HG03108 (cell line): Measurements from ENCODE around the gene TJP1.

Source experiments
- ATAC-seq: cut with Tn5 transposase; IDR thresholded peaks from one replicate; pipeline ENCODE4 v1.9.1; 2021; ENCODE audit warnings: moderate library complexity; ENCODE audit not compliant: unreplicated experiment

The TJP1 gene

DNA sequence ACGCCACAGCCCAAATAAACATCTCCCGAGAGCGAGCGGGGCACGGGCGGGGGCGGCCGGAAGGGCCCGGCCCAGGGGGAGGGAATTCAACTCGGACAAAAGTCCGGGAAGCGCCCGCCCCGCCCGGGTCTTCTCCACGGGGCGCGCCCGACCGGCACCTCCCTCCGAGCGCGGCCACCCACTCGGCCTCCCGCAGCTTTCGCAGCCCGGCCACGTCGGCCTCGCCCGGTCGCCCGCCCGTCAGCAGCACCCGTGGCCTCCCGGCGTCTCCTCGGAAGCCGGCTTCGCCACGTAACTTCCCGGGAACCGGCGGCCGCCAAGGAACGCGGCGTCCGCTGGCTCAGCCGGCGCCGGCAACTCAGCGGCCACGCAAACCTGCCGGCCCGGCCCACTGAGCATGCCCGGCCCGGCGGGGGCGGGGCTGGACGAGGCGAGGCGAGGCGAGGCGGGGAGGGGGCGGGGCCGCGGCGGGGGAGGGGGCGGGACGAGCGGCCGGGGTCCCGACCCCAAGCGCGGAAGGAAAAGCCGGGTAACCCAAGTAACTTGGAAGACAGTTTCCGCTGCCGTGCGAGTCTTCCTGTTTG lies at the start of gene TJP1:
Gene TJP1 (minus strand): TSS at position 369 of the 584 bp plus-strand sequence. CDS start 440 bp downstream, outside the sequence.
- ATAC-seq, result no peak

DNA sequence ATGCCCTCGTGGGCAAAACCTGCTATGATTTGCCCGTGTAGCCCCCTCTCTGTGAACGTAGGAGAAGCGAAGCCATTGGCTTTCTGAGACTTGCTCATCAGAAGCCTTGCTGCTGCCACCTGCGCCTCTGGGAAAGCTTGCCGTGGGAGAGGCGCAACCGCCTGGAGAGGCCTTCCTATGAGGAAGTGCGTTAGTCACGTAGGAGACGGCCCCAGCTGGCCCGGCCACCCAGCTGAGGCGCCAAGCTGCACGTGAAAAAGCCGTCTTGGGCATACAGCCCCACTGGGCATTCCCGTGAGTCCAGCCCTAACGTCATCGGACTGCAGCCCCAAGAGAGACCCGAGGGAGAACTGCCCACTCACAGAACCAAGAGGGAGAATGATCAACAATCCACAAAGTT lies 49.1 kb upstream of the TJP1 start:
- no peak for ATAC-seq

DNA sequence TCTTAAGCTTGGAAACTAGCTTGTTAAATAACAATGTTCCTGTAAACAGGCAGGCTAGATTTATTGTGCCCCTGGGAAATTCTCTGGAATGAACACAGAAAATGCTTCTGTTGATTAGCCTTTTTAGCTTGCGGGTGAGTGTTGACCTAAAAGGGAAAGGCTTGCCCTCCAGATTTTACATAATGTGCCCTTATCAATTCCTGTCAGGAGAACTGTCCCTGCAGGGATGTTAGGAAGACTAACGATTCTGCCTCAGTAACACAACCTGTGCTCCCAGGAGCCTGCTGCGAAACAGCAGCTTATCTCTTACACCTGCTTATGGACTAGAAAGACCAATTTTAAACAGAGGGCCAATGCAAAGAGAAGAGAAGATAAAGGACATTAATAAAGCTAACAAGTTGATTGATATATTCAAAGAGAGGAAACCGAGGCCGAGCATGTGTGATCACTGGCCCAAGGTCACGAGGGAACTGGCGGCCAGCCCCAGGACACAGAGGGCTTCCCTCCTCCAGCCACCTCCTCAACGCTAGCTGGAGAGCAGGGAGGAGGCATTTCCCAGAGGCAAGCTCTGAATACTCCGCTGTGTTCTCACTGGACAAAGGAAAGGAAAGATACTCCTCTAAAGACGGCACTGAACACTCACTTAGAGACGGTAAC lies 48.4 kb upstream of the TJP1 start:
- no peak for ATAC-seq

DNA sequence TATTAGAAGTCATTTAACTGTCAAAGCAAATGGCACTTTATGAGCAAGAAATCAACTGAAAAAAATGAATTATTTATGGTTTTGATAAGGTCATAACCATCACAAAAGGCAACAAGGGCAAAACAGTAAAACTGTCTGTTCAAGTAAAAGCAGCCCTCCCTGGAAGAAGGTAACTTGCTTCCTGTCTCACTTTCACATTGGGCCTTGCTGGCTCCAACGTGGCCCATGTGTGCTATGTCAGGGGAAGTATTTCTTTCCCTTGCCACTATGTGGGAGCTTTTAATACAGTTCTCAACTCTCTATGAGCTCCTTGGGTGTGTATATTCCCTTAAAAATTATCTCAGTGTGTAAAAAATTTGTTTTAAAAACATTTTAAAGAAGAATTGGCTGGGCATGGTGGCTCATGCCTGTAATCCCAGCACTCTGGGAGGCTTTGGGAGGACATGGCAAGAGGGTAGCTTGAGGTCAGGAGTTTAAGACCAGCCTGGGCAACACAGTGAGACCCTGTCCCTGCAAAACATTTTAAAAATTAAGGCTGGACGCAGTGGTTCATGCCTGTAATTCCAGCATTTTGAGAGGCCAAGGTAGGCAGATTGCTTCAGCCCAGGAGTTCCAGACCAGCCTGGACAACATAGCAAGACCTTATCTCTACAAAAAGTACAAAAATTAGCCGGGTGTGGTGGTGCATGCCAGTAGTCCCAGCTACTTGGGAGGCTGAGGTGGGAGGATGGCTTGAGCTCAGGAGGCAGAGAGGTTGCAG lies 45.2 kb upstream of the TJP1 start:
- ATAC-seq, result no peak

DNA sequence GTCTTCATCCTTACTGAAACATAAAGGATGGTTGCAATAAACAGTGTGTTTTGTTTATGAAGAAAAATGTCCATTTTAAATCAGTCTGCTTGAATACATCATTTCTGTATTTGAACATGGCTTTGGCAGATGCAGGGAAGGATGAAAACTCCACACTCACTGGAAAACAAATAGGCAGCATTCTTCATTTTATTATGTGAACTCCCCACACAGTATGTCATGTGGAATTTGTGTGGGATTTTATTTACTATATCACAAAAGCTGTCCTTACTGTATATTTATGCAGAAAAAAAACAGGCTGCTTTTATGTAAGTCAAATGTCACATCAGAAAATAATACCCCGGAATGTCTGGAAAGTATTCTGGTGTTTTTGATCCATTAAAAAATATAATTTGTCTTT lies 44.1 kb upstream of the TJP1 start:
- ATAC-seq, result no peak

DNA sequence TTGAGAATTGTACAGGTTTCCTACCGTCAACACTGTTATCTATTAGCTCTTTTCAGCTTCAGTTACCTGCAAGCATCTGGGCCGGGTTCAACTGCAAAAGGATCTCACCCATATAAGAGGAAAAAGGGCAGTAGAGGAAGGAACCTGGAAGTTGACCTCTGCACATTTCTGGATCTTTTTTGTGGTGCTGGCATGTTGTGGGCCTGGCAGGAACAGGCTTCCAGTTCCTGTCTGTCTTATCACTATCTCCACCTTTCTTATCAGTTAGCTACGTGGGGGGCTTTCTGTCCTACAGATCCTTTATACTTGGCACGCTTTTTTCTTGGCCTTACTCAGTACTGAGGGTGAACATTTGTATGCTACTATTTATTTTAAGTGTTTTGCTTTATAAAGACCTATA lies 42.2 kb upstream of the TJP1 start:
- ATAC-seq, result no peak

DNA sequence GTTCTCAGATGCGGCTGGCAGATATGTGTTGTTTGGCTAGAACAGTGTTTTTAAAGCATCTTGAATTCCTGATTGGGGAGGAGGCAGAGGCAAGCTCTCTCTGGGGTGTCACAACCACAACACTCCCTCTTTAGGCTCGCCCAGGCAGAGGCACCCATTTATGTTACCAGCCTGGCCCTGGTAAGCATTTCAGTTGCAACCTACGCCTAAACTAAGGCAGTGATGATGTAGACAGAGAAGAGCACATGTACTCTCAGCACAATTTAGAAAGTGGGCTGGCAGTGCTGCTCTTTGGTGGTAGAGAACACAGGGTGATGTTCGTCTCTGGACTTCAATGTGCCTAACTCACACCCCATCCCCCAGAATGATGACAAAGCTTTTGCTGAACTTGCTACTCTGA lies 41.2 kb upstream of the TJP1 start:
- no peak for ATAC-seq

DNA sequence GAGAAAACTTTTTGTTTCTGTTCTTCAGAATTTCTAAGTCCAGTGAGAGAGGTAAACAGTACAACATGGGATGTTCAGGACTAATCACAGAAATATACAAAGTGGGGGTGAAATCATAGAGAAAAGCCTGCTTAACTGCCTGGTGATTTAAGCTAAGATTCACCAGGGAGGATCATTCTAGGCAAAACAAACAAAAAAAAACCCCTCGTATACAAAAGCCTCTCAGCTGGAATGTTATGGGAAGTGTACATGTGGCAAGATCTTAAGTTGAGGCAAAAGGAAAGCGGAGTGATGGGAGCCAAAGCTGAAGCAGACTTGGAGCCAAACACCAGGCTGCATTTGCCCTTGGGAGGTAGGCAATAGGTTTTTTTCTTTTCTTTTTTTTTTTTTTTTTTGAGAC lies 40.0 kb upstream of the TJP1 start:
- no peak for ATAC-seq

DNA sequence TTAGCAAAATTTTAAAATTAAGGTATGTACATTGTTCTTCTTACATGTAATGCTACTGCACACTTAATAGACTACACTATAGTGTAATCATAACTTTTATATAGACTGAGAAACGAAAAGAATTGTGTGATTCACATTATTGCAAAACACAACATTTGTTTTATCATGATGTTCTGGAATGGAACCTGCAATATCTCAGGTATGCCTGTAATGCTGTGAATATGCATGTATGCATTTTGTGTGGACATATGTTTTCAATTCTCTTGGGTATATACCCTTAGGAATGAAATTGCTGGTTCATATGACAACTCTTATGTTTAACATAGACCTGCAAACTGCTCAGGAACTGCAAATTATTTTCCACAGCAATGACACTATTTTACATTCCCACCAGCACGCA lies 38.6 kb upstream of the TJP1 start:
- no peak for ATAC-seq

DNA sequence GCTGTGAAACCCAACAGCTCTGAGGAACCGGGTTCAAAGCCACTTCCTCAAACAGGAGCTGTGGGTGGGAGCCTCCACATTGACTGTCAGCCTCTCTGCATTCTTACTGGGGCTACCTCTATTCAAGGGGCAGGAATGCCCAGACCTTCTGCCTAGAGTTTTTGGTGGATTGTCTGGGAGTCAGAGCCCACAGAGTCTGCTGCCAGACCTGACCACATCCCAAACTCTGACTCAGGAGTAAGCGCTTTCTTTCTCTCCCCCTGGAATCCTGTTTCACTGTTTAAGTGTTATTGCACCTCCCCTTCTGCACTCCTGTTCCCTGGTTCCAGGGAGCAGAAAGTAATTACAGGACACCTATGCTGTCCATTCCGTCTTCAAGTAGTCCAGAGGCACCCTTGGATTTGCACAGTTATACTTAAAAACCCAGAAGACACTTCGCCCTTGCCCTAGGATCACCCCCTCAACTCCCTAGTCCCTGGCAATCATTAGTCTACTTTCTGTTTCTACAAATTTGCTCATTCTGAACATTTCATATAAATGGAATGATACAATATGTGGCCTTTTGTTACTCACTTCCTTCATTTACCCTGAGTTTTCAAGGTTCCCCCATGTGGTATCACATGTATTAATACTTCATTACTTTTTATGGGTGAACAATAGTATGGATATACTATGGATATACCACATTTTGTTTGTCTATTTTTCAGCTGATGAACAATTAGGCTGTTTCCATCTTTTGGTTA lies 37.9 kb upstream of the TJP1 start:
- no peak for ATAC-seq

DNA sequence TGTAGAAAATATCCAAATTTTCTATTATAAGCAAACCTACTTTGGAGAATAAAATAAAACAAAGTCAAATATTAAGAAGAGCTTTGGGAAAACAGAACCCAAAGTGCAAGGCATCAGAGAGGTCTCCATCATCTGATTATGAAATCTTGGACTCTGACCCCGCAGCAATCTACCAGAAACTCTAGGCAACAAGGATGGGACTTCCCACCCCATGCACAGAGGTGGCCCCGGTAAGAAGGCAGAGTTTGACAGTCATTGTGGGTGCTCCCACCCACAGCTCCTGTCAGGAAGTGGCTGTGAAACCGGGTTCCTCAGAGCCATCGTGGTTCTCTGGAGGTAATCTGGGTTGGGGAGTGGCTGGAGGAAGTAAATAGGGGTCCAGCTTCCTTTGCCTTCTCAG lies 37.0 kb upstream of the TJP1 start:
- ATAC-seq, result no peak

DNA sequence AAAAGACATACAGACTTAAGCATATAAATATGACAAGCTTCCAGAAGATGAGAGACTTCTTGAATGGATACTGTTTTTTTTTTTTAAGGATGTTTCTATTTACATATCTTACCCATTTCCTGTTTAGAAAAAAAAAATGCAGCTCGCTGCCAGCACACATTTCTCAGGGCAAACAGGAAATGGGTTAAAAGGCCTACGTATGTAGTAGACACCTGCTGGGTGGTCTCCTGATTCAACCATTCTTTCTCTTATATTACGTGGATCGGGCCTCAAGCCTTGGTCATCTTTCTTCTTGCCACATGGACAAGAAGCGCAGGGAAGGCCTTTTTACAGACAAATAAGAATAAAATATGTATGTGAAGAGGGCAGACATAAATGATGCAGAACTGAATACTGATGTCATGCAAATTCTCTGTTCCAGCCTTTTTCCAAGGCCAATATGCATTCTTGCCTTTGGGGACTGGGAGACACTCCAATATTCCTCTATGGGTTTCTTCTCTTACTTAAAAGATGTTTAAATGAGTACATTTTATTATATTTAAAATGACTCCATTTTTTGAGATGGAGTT lies 35.0 kb upstream of the TJP1 start:
- no peak for ATAC-seq

DNA sequence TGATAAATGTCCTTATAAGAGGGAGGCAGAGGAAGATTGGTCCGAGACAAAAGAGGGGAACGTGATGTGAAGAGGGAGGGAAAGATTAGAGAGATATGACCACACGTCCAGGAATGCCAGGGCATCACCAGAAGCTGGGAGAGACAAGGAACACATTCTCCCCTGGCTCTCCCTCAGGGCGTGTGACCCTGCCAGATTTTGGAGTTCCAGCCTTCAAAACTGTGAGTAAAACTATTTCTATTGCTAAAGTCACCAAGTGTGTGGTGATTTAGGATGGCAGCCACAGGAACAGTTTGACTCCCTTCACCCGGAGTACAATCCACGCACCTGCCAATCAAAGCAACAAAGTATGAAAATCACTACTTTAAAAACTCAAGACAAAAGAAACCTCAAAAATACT lies 32.1 kb upstream of the TJP1 start:
- no peak for ATAC-seq

DNA sequence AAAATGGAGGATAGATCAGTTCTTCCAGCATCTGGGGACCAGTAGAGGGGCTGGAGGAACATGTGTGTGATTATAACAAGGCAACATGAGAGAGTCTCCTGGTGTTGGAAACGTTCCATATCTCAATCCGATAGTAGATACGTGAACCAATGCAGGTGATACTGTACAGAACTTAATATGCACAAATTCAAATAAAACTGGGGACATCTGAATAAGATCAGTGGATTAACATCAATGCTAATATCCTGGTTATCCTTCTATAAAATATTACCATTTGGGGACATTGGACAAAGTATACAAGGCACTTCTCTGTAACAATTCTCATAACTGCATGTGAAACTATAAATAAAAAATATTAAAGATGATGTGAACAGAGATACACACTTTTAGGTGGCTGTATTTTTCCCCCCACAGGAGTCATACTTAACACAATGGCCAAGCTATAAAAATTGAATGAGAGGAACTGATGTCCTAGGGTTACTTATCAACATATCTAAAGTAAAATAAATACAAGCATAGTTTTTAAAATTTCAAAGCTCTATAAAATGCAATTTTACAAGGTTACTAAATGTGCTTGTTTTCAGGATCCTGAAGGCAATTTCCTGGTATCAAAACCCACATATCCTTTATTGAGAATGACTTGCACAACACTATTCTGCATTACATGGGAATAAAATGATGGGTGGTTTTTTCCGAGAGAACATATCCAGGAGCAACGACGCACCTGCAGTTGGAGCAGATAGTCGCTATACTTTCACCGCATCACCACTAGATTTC lies 31.1 kb upstream of the TJP1 start:
- no peak for ATAC-seq

DNA sequence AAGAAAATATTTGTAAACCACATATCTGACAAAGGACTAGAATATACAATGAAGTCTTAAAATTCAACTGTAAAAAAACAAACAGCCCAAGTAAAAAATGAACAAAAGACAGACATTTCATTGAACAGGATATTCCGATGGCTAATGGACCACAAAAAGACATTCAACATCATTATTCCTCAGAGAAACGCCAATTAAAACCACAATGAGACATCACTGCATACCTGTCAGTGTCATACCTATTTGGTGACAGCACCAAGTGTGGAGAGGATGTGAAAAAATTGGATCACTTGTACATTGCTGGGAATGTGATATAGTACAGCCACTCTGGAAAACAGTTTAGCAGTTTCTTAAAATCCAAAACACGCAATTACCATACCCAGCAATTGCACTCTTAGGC lies 29.9 kb upstream of the TJP1 start:
- ATAC-seq, result no peak

DNA sequence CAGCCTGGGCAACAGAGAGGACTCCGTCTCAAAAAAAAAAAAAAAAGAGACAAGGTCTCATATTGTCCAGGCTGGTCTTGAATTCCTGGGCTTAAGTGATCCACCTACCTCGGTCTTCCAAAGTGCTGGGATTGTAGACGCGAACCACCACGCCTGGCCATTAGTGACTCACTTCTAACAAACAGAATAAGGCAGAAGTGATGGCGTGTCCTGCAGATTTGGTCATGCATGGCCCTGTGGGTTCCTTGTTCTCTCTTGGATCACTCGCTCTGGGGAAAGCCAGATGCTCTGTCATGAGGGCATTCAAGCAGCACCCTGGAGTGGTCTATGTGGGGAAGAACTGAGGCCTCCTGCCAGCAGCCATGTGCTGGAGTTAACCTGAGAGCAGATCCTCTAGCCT lies 27.4 kb upstream of the TJP1 start:
- no peak for ATAC-seq

DNA sequence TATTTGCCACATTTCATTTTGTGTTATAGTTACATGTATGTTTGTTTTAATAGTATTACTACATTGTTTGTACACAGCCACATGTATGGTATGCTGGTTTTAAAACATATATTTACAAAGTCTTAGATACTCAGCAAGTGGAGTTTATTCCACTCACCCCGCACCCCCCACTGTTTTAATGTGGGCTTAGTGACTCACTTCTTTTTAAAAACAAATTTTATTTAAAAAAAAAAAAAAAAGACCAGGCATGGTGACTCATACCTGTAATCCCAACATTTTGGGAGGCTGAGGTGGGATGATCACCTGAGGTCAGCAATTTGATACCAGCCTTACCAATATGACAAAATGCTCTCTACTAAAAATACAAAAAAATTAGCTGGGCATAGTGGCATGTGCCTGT lies 26.9 kb upstream of the TJP1 start:
- ATAC-seq, result no peak

DNA sequence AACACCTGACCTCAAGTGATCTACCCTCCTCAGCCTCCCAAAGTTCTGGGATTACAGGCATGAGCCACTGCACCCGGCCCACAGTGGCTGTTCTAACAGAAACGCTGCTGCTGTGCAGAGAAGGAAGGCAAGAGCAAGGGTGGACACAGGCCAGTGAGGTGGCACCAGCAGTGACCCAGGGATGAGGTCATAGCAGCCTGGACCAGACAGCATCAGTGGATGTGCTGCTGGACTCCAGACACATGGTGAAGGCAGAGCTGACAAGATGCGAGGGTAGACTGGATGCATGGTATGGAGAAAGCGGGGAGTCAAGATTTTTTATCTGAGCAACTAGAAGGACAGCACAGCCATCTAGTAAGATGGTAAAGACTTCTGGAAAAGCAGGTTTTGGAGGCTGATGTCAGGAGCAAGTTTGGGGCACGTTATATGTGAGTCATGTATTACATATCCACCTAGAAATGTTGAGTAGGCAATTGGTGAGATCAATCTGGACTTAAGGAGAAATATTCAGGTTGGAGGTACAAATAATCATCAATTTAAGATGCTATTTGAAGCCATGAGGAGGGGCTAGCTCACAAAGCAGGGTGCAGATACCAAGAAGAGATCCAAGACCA lies 22.1 kb upstream of the TJP1 start:
- no peak for ATAC-seq

DNA sequence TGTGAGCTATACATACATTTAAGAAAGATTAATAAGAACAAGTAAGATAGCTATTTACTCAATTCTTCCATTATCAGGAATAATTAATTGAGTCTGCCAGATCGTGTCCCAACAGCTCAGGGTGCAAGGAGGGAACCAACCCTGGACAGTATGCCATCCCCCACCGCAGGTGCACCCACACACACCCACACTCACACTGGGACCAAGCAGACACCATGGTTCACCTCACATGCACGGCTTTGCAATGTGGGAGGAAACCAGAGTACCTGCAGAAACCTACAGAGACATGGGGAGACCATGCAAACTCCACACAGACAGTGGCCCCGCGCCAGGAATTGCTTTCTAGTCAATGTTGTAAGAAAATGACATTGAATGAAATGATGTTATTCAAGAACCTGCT lies 20.0 kb upstream of the TJP1 start:
- ATAC-seq, result no peak

DNA sequence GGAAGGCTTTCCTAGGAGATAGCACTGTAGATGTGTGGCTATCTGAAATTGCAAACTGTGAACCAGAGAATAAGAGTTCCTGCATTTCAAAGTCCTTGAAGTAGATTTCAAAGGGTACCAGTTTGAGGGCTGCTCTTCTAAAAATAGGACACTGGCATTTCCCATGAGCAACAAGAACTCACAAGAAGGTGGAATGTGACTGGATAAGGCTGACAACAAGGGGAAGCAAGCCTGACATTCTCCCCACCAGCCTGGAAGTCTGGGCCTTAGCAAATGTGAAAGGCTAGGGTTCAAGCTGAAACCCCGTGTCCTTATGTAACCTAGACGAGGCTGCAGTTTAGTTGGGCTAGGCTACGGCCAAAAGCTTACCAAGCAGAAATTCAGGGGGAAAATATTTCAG lies 18.7 kb upstream of the TJP1 start:
- no peak for ATAC-seq
